Trophoblast cell (in vitro differentiated cells and primary cell): ENCODE measurements around the gene KCNQ1OT1.

Experiments
- DNase-seq, 2 donors: peaks; one replicate each; pipeline ENCODE4 v3.0.0-alpha.2; 2016
- H2AFZ ChIP-seq: 2 replicates; pipeline ENCODE4 v1.6.1; 2013; ENCODE audit warnings: low read length, moderate library complexity, mild to moderate bottlenecking; ENCODE audit not compliant: insufficient read depth, poor library complexity
- H2AK5ac ChIP-seq: 2 replicates; pipeline ENCODE4 v1.6.1; 2013; ENCODE audit warnings: mild to moderate bottlenecking, low read length
- H2BK120ac ChIP-seq: 2 replicates; pipeline ENCODE4 v1.6.1; 2013; ENCODE audit warnings: low read length, mild to moderate bottlenecking, moderate library complexity; ENCODE audit not compliant: insufficient read depth, poor library complexity
- H2BK12ac ChIP-seq: 2 replicates; pipeline ENCODE4 v1.6.1; 2013; ENCODE audit warnings: mild to moderate bottlenecking, low read length, moderate library complexity
- H2BK5ac ChIP-seq: 2 replicates; pipeline ENCODE4 v1.6.1; 2013; ENCODE audit warnings: low read length, low read depth, moderate library complexity, mild to moderate bottlenecking; ENCODE audit not compliant: poor library complexity
- H3K14ac ChIP-seq: 2 replicates; pipeline ENCODE4 v1.6.1; 2013; ENCODE audit warnings: mild to moderate bottlenecking, low read length
- H3K18ac ChIP-seq: 2 replicates; pipeline ENCODE4 v1.6.1; 2013; ENCODE audit warnings: mild to moderate bottlenecking, low read length
- H3K23ac ChIP-seq: 2 replicates; pipeline ENCODE4 v1.6.1; 2013; ENCODE audit warnings: low read length
- H3K27ac ChIP-seq: 2 replicates; pipeline ENCODE4 v1.5.1; 2013; ENCODE audit warnings: low read depth, mild to moderate bottlenecking, inconsistent platforms, low read length, moderate library complexity
- H3K27me3 ChIP-seq: 2 replicates; pipeline ENCODE4 v1.6.1; 2013; ENCODE audit warnings: inconsistent platforms, mild to moderate bottlenecking, low read length, moderate library complexity; ENCODE audit not compliant: insufficient read depth
- H3K36me3 ChIP-seq, 2 experiments: 1 replicate in 1 of 2; 2 replicates in 1 of 2; pipeline ENCODE4 v1.6.1; 2013; ENCODE audit warnings: low read length in 2 of 2, mild to moderate bottlenecking in 2 of 2, moderate library complexity in 1 of 2; ENCODE audit not compliant: insufficient read depth in 2 of 2, control insufficient read depth in 1 of 2
- H3K4ac ChIP-seq: 2 replicates; pipeline ENCODE4 v1.6.1; 2013; ENCODE audit warnings: low read depth, mild to moderate bottlenecking, low read length, moderate library complexity
- H3K4me1 ChIP-seq, 2 experiments: 1 replicate in 1 of 2; 2 replicates in 1 of 2; pipeline ENCODE4 v1.6.1; 2013; ENCODE audit warnings: low read length in 2 of 2, mild to moderate bottlenecking in 2 of 2, moderate library complexity in 1 of 2; ENCODE audit not compliant: insufficient read depth in 2 of 2, control insufficient read depth in 1 of 2
- H3K4me2 ChIP-seq: 2 replicates; pipeline ENCODE4 v1.6.1; 2013; ENCODE audit warnings: inconsistent platforms, mild to moderate bottlenecking, low read length, moderate library complexity
- H3K4me3 ChIP-seq: 2 replicates; pipeline ENCODE4 v1.5.1; 2013; ENCODE audit warnings: mild to moderate bottlenecking, low read depth, low read length, inconsistent platforms
- H3K79me1 ChIP-seq: one replicate; pipeline ENCODE4 v1.6.1; 2013; ENCODE audit warnings: low read length
- H3K79me2 ChIP-seq: 2 replicates; pipeline ENCODE4 v1.6.1; 2013; ENCODE audit warnings: low read length, mild to moderate bottlenecking; ENCODE audit not compliant: control insufficient read depth, insufficient read depth, poor library complexity
- H3K9ac ChIP-seq: 2 replicates; pipeline ENCODE4 v1.6.1; 2013; ENCODE audit warnings: mild to moderate bottlenecking, low read length
- H3K9me3 ChIP-seq: 2 replicates; pipeline ENCODE4 v1.6.1; 2013; ENCODE audit warnings: low read depth, mild to moderate bottlenecking, control low read depth, inconsistent platforms, low read length; ENCODE audit not compliant: insufficient read depth
- H4K12ac ChIP-seq: 2 replicates; pipeline ENCODE4 v1.6.1; 2013; ENCODE audit warnings: low read depth, mild to moderate bottlenecking, low read length, moderate library complexity
- H4K8ac ChIP-seq: 2 replicates; pipeline ENCODE4 v1.6.1; 2013; ENCODE audit warnings: low read depth, mild to moderate bottlenecking, low read length, moderate library complexity
- H4K91ac ChIP-seq: one replicate; pipeline ENCODE4 v1.6.1; 2013; ENCODE audit warnings: low read depth, mild to moderate bottlenecking, low read length, moderate library complexity
- WGBS: extraction: QIAGEN DNeasy Blood & Tissue Kit; methylation state at CpG from one replicate; pipeline ENCODE4 v1.1.7; 2013; ENCODE audit warnings: missing lambda C conversion rate; ENCODE audit not compliant: insufficient read length, insufficient coverage; ENCODE audit errors: extremely low coverage; 5-methylcytosine and 5-hydroxymethylcytosine counted together

The KCNQ1OT1 gene

GRCh38 chr11:2580571-2581001, 119.2 kb downstream of the KCNQ1OT1 start:
- no CpG with 5 or more reads among the region's 13 CpGs for WGBS
- Histone ChIP-seq H3K36me3 (no peaks in the 10 kb centered on the region), H3K27me3 (no peaks in the 10 kb centered on the region), H3K23ac (no peak overlapping the region), H2BK12ac (no peak overlapping the region), H4K12ac (no peak overlapping the region), H3K27ac (no peak overlapping the region), H3K9me3 (peaks cover 4% of the 10 kb centered on the region), H3K79me1 (no peaks in the 10 kb centered on the region), H2BK120ac (no peak overlapping the region), H2AFZ (no peak overlapping the region), H3K14ac (no peak overlapping the region), H3K4me2 (no peak overlapping the region), H3K4me1 (peaks cover 2 to 3% of the 10 kb centered on the region in 2 experiments), H3K4ac (no peak overlapping the region), H3K18ac (no peak overlapping the region), H3K9ac (no peak overlapping the region), H4K91ac (no peak overlapping the region), H2BK5ac (no peak overlapping the region), H3K4me3 (no peak overlapping the region), H3K79me2 (no peaks in the 10 kb centered on the region), H4K8ac (no peak overlapping the region), H2AK5ac (no peak overlapping the region)
- no peak for DNase-seq

- Histone ChIP-seq H3K79me2 (no peaks in the 10 kb centered on the region), H3K36me3 (no peaks in the 10 kb centered on the region), H3K27me3 (no peaks in the 10 kb centered on the region), H3K79me1 (no peaks in the 10 kb centered on the region), H3K4me2 (no peak overlapping the region), H3K4me3 (no peak overlapping the region), H3K4me1 (peaks cover 2 to 3% of the 10 kb centered on the region in 2 experiments), H3K27ac (no peak overlapping the region), H3K9ac (no peak overlapping the region), H2BK12ac (no peak overlapping the region), H3K14ac (no peak overlapping the region), H3K4ac (no peak overlapping the region), H4K12ac (no peak overlapping the region), H3K23ac (no peak overlapping the region), H2AFZ (no peak overlapping the region), H2BK120ac (no peak overlapping the region), H4K8ac (no peak overlapping the region), H2BK5ac (no peak overlapping the region), H3K18ac (no peak overlapping the region), H2AK5ac (no peak overlapping the region), H4K91ac (no peak overlapping the region), H3K9me3 (peaks cover 4% of the 10 kb centered on the region)
- no peak for DNase-seq
- WGBS = no CpG with 5 or more reads among the region's 10 CpGs
Observed at GRCh38 chr11:2580061-2580421, 119.8 kb downstream of the KCNQ1OT1 start.

GRCh38 chr11:2579315-2580060, 120.3 kb downstream of the KCNQ1OT1 start:
- Histone ChIP-seq H3K4me1 (peaks cover 2 to 3% of the 10 kb centered on the region in 2 experiments), H3K9me3 (no peaks in the 10 kb centered on the region), H3K18ac (no peak overlapping the region), H3K23ac (no peak overlapping the region), H3K4me2 (no peak overlapping the region), H3K79me1 (no peaks in the 10 kb centered on the region), H2AK5ac (no peak overlapping the region), H3K14ac (no peak overlapping the region), H3K27me3 (no peaks in the 10 kb centered on the region), H4K8ac (no peak overlapping the region), H2BK120ac (no peak overlapping the region), H2AFZ (no peak overlapping the region), H3K4me3 (no peak overlapping the region), H3K27ac (no peak overlapping the region), H3K9ac (no peak overlapping the region), H3K79me2 (no peaks in the 10 kb centered on the region), H3K36me3 (no peaks in the 10 kb centered on the region), H2BK12ac (no peak overlapping the region), H4K91ac (peak overlapping the region; percentile 29), H4K12ac (no peak overlapping the region), H2BK5ac (no peak overlapping the region), H3K4ac (no peak overlapping the region)
- no peak for DNase-seq
- WGBS = no CpG with 5 or more reads among the region's 17 CpGs

- Histone ChIP-seq H3K79me2 (no peaks in the 10 kb centered on the region), H3K36me3 (no peaks in the 10 kb centered on the region), H3K79me1 (no peaks in the 10 kb centered on the region), H3K4ac (no peak overlapping the region), H2AFZ (no peak overlapping the region), H3K23ac (no peak overlapping the region), H2BK12ac (no peak overlapping the region), H3K18ac (no peak overlapping the region), H2BK5ac (no peak overlapping the region), H4K12ac (no peak overlapping the region), H3K9ac (no peak overlapping the region), H3K9me3 (no peaks in the 10 kb centered on the region), H2AK5ac (no peak overlapping the region), H3K4me1 (peaks cover 2 to 3% of the 10 kb centered on the region in 2 experiments), H3K4me3 (no peak overlapping the region), H2BK120ac (no peak overlapping the region), H3K27me3 (no peaks in the 10 kb centered on the region), H3K27ac (no peak overlapping the region), H4K8ac (no peak overlapping the region), H3K4me2 (no peak overlapping the region), H3K14ac (no peak overlapping the region), H4K91ac (peak overlapping the region; percentile 29)
- WGBS = no CpG with 5 or more reads among the region's 7 CpGs
- no peak for DNase-seq
Observed at GRCh38 chr11:2578929-2579270, 120.9 kb downstream of the KCNQ1OT1 start.
